ENCODE measurements around the gene PCCB. TPM values are rescaled to one million over a fixed set of nuclear protein-coding genes. Genes with fewer than 3 reads are reported as not detected.
"Not testable (repeated sequence)": the region's sequence is repeated elsewhere in the genome, so short reads cannot be mapped to it uniquely, and the experiment has no call there.

PCCB gene
- total and polyA plus RNA-seq, 4 donors, result 11.5 to 18.7 (median 15.7) TPM

DNA sequence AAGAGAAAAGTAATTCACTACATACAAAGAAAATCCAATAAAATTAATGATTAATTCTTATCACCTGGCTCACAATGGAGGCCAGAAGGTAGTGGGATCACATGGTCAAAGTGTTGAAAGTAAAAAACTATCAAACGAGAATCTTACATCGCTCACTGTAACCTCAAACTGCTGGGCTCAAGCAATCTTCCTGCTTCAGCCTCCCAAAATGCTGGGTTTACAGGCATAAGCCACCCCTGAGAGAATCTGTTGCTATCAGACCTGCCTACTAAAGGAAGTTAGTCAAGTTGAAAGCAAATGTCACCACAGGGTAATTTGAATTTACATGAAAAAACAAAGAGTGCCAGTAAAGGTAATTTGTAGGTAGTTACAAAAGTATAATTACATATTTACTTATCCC lies 103.3 kb downstream of the PCCB start:
- ATAC-seq (ENCODE audit: low FRiP score), result no peak
- WGBS, 2 donors, result 83 to 91% methylated on average over 2 of the region's 2 CpGs

GRCh38 chr3:136366289-136366688 lies 116.1 kb downstream of the PCCB start:
- no peak for DNase-seq
- H3K36me3 ChIP-seq (ENCODE audit: control insufficient read depth in 1 of 2, insufficient read depth in 2 of 2, low read length in 1 of 2), result peaks cover 0 to 1% of the 10 kb centered on the region in 2 donors
- H3K4me1 ChIP-seq (ENCODE audit: control insufficient read depth in 1 of 2, insufficient read depth in 2 of 2, low read length in 2 of 2), result no peaks in the 10 kb centered on the region
- intact Hi-C loops (cut with DNase I), result no loop called here
- no peak overlapping the region for H3K27ac ChIP-seq (ENCODE audit: low read depth in 1 of 2, low read length in 2 of 2)
- no peak overlapping the region for H3K4me3 ChIP-seq (ENCODE audit: low read length in 2 of 2)
- H3K27me3 ChIP-seq (ENCODE audit: control insufficient read depth in 1 of 2, insufficient read depth in 2 of 2, low read length in 1 of 2), result no peaks in the 10 kb centered on the region
- H3K9me3 ChIP-seq (ENCODE audit: control insufficient read depth, low read length), result no peaks in the 10 kb centered on the region
- no peak for ATAC-seq (ENCODE audit: low FRiP score)

More for the DNA sequence above, 103.3 kb downstream of the PCCB start:
- H3K27me3 ChIP-seq (ENCODE audit: control insufficient read depth in 1 of 2, insufficient read depth in 2 of 2, low read length in 1 of 2), result no peaks in the 10 kb centered on the region
- intact Hi-C loops (cut with DNase I), result no loop called here
- H3K36me3 ChIP-seq (ENCODE audit: control insufficient read depth in 1 of 2, insufficient read depth in 2 of 2, low read length in 1 of 2), result peaks cover 0 to 2% of the 10 kb centered on the region in 2 donors
- peaks cover 1% of the 10 kb centered on the region for H3K9me3 ChIP-seq (ENCODE audit: control insufficient read depth, low read length)
- H3K4me3 ChIP-seq (ENCODE audit: low read length in 2 of 2), result no peak overlapping the region
- DNase-seq, result no peak
- no peak overlapping the region for H3K27ac ChIP-seq (ENCODE audit: low read depth in 1 of 2, low read length in 2 of 2)
- H3K4me1 ChIP-seq (ENCODE audit: control insufficient read depth in 1 of 2, insufficient read depth in 2 of 2, low read length in 2 of 2), result peaks cover 0 to 9% of the 10 kb centered on the region in 2 donors

GRCh38 chr3:136375800-136376199 lies 125.7 kb downstream of the PCCB start:
- H3K27ac ChIP-seq (ENCODE audit: low read depth in 1 of 2, low read length in 2 of 2); H3K36me3 ChIP-seq (ENCODE audit: control insufficient read depth in 1 of 2, insufficient read depth in 2 of 2, low read length in 1 of 2); H3K4me1 ChIP-seq (ENCODE audit: control insufficient read depth in 1 of 2, insufficient read depth in 2 of 2, low read length in 2 of 2); DNase-seq; ATAC-seq (ENCODE audit: low FRiP score); H3K4me3 ChIP-seq (ENCODE audit: low read length in 2 of 2); H3K9me3 ChIP-seq (ENCODE audit: control insufficient read depth, low read length); H3K27me3 ChIP-seq (ENCODE audit: control insufficient read depth in 1 of 2, insufficient read depth in 2 of 2, low read length in 1 of 2); intact Hi-C loops (cut with DNase I): not testable (repeated sequence)
- 96 to 98% methylated on average over 5 of the region's 5 CpGs for WGBS, 2 donors

- 54 to 58% methylated on average over 2 of the region's 2 CpGs for WGBS, 2 donors
- no peak for ATAC-seq (ENCODE audit: low FRiP score)
Observed at GRCh38 chr3:136377508-136377907, 127.4 kb downstream of the PCCB start.

GRCh38 chr3:136378011-136378410 lies 127.9 kb downstream of the PCCB start:
- no peaks in the 10 kb centered on the region for H3K4me1 ChIP-seq (ENCODE audit: control insufficient read depth in 1 of 2, insufficient read depth in 2 of 2, low read length in 2 of 2)
- ATAC-seq (ENCODE audit: low FRiP score), result no peak
- intact Hi-C loops (cut with DNase I), result no loop called here

More at GRCh38 chr3:136377508-136377907, 127.4 kb downstream of the PCCB start:
- H3K4me3 ChIP-seq (ENCODE audit: low read length in 2 of 2), result no peak overlapping the region
- no peak overlapping the region for H3K27ac ChIP-seq (ENCODE audit: low read depth in 1 of 2, low read length in 2 of 2)
- no peaks in the 10 kb centered on the region for H3K27me3 ChIP-seq (ENCODE audit: control insufficient read depth in 1 of 2, insufficient read depth in 2 of 2, low read length in 1 of 2)
- peaks cover 0 to 2% of the 10 kb centered on the region in 2 donors for H3K36me3 ChIP-seq (ENCODE audit: control insufficient read depth in 1 of 2, insufficient read depth in 2 of 2, low read length in 1 of 2)
- no peaks in the 10 kb centered on the region for H3K4me1 ChIP-seq (ENCODE audit: control insufficient read depth in 1 of 2, insufficient read depth in 2 of 2, low read length in 2 of 2)
- no peaks in the 10 kb centered on the region for H3K9me3 ChIP-seq (ENCODE audit: control insufficient read depth, low read length)
- intact Hi-C loops (cut with DNase I), result no loop called here
- DNase-seq, result no peak

More at GRCh38 chr3:136378011-136378410, 127.9 kb downstream of the PCCB start:
- no peak for DNase-seq
- Histone ChIP-seq H3K4me3 (ENCODE audit: low read length in 2 of 2) (no peak overlapping the region), H3K9me3 (ENCODE audit: control insufficient read depth, low read length) (no peaks in the 10 kb centered on the region), H3K36me3 (ENCODE audit: control insufficient read depth in 1 of 2, insufficient read depth in 2 of 2, low read length in 1 of 2) (peaks cover 0 to 2% of the 10 kb centered on the region in 2 donors), H3K27ac (ENCODE audit: low read depth in 1 of 2, low read length in 2 of 2) (no peak overlapping the region), H3K27me3 (ENCODE audit: control insufficient read depth in 1 of 2, insufficient read depth in 2 of 2, low read length in 1 of 2) (no peaks in the 10 kb centered on the region)
- WGBS, 2 donors, result 34 to 47% methylated on average over 1 of the region's 1 CpG

Other genes with a start within 250 kb of the PCCB start
- 10 to 100 TPM; 27.7 to 33.9 TPM for gene MSL2, start 54.0 kb upstream of the PCCB start, total RNA-seq
- gene MSL2, start 54.0 kb upstream of the PCCB start, polyA plus RNA-seq, result 1 to 10 TPM; 4.9 to 6.2 TPM